Upper lobe of left lung (tissue), 6 donors: Measurements from ENCODE around the gene MRPL52. TPM values are rescaled to one million over a fixed set of nuclear protein-coding genes. Genes with fewer than 3 reads are reported as not detected.

Experiments
- ATAC-seq, 2 donors: fragments of 200-7000 bp; cut with Tn5 transposase; one replicate each; pipeline ENCODE4 v1.9.1; 2022; ENCODE audit warnings: mild to moderate bottlenecking in 2 of 2, moderate library complexity in 2 of 2; ENCODE audit not compliant: low FRiP score in 2 of 2
- DNase-seq, 2 donors: peaks; one replicate each; pipeline ENCODE4 v3.0.0-alpha.2; 2019 to 2020
- H3K27ac ChIP-seq, 4 donors: fragments of 200-600 bp; sonication (generic); one replicate each; pipeline ENCODE4 v1.5.1; 2016 to 2019
- H3K27me3 ChIP-seq, 4 donors: fragments of 200-600 bp; sonication (generic); one replicate each; pipeline ENCODE4 v1.5.1; 2017 to 2019
- H3K36me3 ChIP-seq, 4 donors: fragments of 200-600 bp; sonication (generic); one replicate each; pipeline ENCODE4 v1.5.1; 2016 to 2019
- H3K4me1 ChIP-seq, 4 donors: fragments of 200-600 bp; sonication (generic); one replicate each; pipeline ENCODE4 v1.5.1; 2018 to 2019
- H3K4me3 ChIP-seq, 4 donors: fragments of 200-600 bp; sonication (generic); one replicate each; pipeline ENCODE4 v1.5.1; 2017 to 2019; ENCODE audit warnings: mild to moderate bottlenecking in 2 of 4, moderate library complexity in 1 of 4
- H3K9me3 ChIP-seq, 4 donors: fragments of 200-600 bp; sonication (generic); one replicate each; pipeline ENCODE4 v1.5.1; 2018 to 2019
- CTCF ChIP-seq, 6 experiments: fragments of 450-650 bp in 4 of 6; fragments of 200-600 bp in 2 of 6; sonication (generic) in 2 of 6; IDR thresholded peaks; one replicate each; pipeline ENCODE4 v1.5.1; 2016 to 2019; ENCODE audit warnings: antibody characterized with exemption in 6 of 6
- EP300 ChIP-seq, 4 donors: sonication (generic); formaldehyde crosslinking; IDR thresholded peaks; one replicate each; pipeline ENCODE4 v1.5.1; 2017; ENCODE audit warnings: antibody characterized with exemption in 4 of 4, control low read depth in 2 of 4
- POLR2A ChIP-seq, 4 donors: fragments of 450-650 bp; IDR thresholded peaks; one replicate each; pipeline ENCODE4 v1.5.1; 2016 to 2017; ENCODE audit warnings: antibody characterized with exemption in 4 of 4, mild to moderate bottlenecking in 2 of 4
- POLR2AphosphoS5 ChIP-seq, 2 donors: sonication (generic); formaldehyde crosslinking; IDR thresholded peaks; one replicate each; pipeline ENCODE4 v1.5.1; 2017; ENCODE audit warnings: antibody characterized with exemption in 2 of 2
- WGBS, 2 donors: methylation state at CpG; one replicate each; pipeline ENCODE4 v1.1.5; 2017 to 2018; 5-methylcytosine and 5-hydroxymethylcytosine counted together
- total RNA-seq, 6 donors: library from RNA; depleted of rRNA in 4 of 6; stranded (reverse); fragments of >200 nt in 4 of 6; gene quantifications; one replicate each; pipeline versions ENCODE4 v1.1.0 to v1.2.1, GENCODE V29; 2016 to 2021
- donor health status: DM: no; HTN: no; CAD: no; lungs with moderate emphysema.
- donor health status: DM: no; HTN: yes; CAD: no; lungs with severe emphysema.

The MRPL52 gene
- total RNA-seq, result 10 to 100 TPM in 5 of 6 donors, 1 to 10 TPM in 1; 9.4 to 88.2 (median 34.1) TPM

- Histone ChIP-seq H3K9me3 (no peaks in the 10 kb centered on the region), H3K36me3 (peaks cover 0 to 16% (median 13%) of the 10 kb centered on the region in 4 donors), H3K27me3 (no peaks in the 10 kb centered on the region), H3K27ac (peak within 1 kb of the TSS; percentile 76 to 86 (median 83)), H3K4me1 (peaks cover 8 to 15% (median 11%) of the 10 kb centered on the region in 4 donors), H3K4me3 (peak within 1 kb of the TSS; percentile 78 to 85 (median 82))
- WGBS, 2 donors, result 1% methylated on average over 20 to 34 of the region's 41 CpGs
- DNase-seq, result peak; percentile 91 to 96
- ATAC-seq, result peak; percentile 92 to 98
- peak in 2 of 4 donors; percentile 46 to 47 for TF ChIP-seq POLR2A (IDR thresholded peaks at IDR 0.05)
- peak; percentile 31 to 41 for TF ChIP-seq POLR2AphosphoS5 (IDR thresholded peaks at IDR 0.05)
- TF ChIP-seq CTCF (IDR thresholded peaks at IDR 0.05), result peak in 1 of 6 experiments; percentile 5
- TF ChIP-seq EP300 (IDR thresholded peaks at IDR 0.05), result no peak
Observed at GRCh38 chr14:22829661-22830442, at the start of gene MRPL52. Gene MRPL52 (plus strand): TSS chr14:22829887. CDS start chr14:22829913, 26 bp downstream.

GRCh38 chr14:22780105-22780679, 49.5 kb upstream of the MRPL52 start:
- H3K9me3 ChIP-seq, result no peaks in the 10 kb centered on the region

GRCh38 chr14:22780941-22781300, 48.8 kb upstream of the MRPL52 start:
- H3K4me1 ChIP-seq, result peaks cover 0 to 4% (median 0%) of the 10 kb centered on the region in 4 donors
- WGBS, 2 donors, result 87 to 91% methylated on average over 5 of the region's 5 CpGs
- no peaks in the 10 kb centered on the region for H3K9me3 ChIP-seq
- ATAC-seq (no peak), DNase-seq (no peak)
- H3K27ac ChIP-seq, result no peak overlapping the region
- H3K4me3 ChIP-seq, result no peak overlapping the region
- no peaks in the 10 kb centered on the region for H3K27me3 ChIP-seq
- TF ChIP-seq EP300 (IDR thresholded peaks at IDR 0.05), result no peak
- TF ChIP-seq CTCF (IDR thresholded peaks at IDR 0.05), result no peak
- no peak for TF ChIP-seq POLR2A (IDR thresholded peaks at IDR 0.05)
- TF ChIP-seq POLR2AphosphoS5 (IDR thresholded peaks at IDR 0.05), result no peak
- H3K36me3 ChIP-seq, result peaks cover 0 to 6% (median under 1%) of the 10 kb centered on the region in 4 donors

More at GRCh38 chr14:22780105-22780679, 49.5 kb upstream of the MRPL52 start:
- Histone ChIP-seq H3K4me3 (no peak overlapping the region), H3K4me1 (peaks cover 0 to 4% (median 0%) of the 10 kb centered on the region in 4 donors), H3K36me3 (peaks cover 0 to 14% (median 4%) of the 10 kb centered on the region in 4 donors), H3K27me3 (no peaks in the 10 kb centered on the region), H3K27ac (no peak overlapping the region)
- WGBS, 2 donors, result 86 to 87% methylated on average over 2 of the region's 2 CpGs
- DNase-seq, result no peak
- no peak for TF ChIP-seq CTCF (IDR thresholded peaks at IDR 0.05)
- TF ChIP-seq POLR2AphosphoS5 (IDR thresholded peaks at IDR 0.05), result no peak
- no peak for TF ChIP-seq POLR2A (IDR thresholded peaks at IDR 0.05)
- no peak for TF ChIP-seq EP300 (IDR thresholded peaks at IDR 0.05)
- peak in 1 of 2 donors; percentile 18 for ATAC-seq

GRCh38 chr14:22781301-22781991, 48.2 kb upstream of the MRPL52 start:
- no peak for ATAC-seq
- 0% methylated on average over 1 of the region's 1 CpG for WGBS, 2 donors
- H3K27me3 ChIP-seq, result no peaks in the 10 kb centered on the region

More at GRCh38 chr14:22781301-22781991, 48.2 kb upstream of the MRPL52 start:
- no peak overlapping the region for H3K4me3 ChIP-seq
- no peak for DNase-seq
- H3K9me3 ChIP-seq, result no peaks in the 10 kb centered on the region
- H3K36me3 ChIP-seq, result peaks cover 0 to 2% (median 0%) of the 10 kb centered on the region in 4 donors
- peak overlapping the region in 1 of 4 donors; percentile 18 for H3K27ac ChIP-seq
- peaks cover 0 to 4% (median 0%) of the 10 kb centered on the region in 4 donors for H3K4me1 ChIP-seq
- TF ChIP-seq POLR2AphosphoS5 (IDR thresholded peaks at IDR 0.05), result no peak
- TF ChIP-seq EP300 (IDR thresholded peaks at IDR 0.05), result no peak
- no peak for TF ChIP-seq CTCF (IDR thresholded peaks at IDR 0.05)
- TF ChIP-seq POLR2A (IDR thresholded peaks at IDR 0.05), result no peak
